Esophagus mucosa (tissue), 1 donor: ENCODE measurements around the gene ATOH8. TPM values are rescaled to one million over a fixed set of nuclear protein-coding genes. Genes with fewer than 3 reads are reported as not detected.
"Not testable (repeated sequence)": the region's sequence is repeated elsewhere in the genome, so short reads cannot be mapped to it uniquely, and the experiment has no call there.

Experiments
- ATAC-seq: fragments of 200-7000 bp; cut with Tn5 transposase; one replicate; pipeline ENCODE4 v1.9.1; 2020
- total RNA-seq: library from RNA; stranded (reverse); gene quantifications from one replicate; pipeline ENCODE4 v1.2.4, GENCODE V29; 2023
- donor health status: DM: yes; HTN: yes; CAD: no.

The ATOH8 gene, protein sequence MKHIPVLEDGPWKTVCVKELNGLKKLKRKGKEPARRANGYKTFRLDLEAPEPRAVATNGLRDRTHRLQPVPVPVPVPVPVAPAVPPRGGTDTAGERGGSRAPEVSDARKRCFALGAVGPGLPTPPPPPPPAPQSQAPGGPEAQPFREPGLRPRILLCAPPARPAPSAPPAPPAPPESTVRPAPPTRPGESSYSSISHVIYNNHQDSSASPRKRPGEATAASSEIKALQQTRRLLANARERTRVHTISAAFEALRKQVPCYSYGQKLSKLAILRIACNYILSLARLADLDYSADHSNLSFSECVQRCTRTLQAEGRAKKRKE
- total RNA-seq: 1.2 TPM

DNA sequence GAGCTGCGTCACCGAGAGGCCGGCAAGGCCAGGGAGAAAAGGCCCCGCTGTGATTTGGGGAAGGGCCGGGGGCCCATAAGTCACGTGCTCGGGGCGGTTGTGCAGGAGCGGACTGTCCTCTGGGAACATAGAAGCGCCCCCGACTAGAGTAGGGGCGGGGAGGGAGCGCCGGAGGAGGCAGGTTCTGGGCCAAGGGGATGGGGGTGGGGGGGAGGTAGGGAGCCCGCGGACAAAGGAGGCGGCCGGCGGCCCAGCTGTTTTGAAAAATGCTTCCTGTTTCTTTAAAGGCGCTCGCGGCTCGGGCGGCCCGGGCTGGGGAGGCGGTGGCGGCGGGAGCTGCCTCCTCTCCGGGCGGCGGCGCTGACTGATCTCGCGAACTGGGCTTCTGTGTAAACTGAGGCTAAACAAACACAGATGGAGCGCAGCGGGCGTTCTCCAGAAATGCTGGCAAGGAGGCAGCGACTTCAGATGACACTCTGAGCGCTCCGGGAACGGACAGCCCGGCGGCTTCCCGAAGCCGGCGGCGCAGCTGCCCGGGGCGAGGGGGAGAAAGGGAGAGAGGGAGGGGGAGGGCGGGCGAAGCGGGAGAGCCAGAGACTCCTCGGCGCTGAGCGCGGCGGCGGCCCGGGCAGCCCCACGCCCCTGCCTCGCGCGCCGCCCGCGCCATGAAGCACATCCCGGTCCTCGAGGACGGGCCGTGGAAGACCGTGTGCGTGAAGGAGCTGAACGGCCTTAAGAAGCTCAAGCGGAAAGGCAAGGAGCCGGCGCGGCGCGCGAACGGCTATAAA lies at the start of gene ATOH8:
Gene ATOH8, plus strand, starts transcription at position 467 of the 788 bp plus-strand sequence. Its CDS starts 199 bp downstream, at position 666.
- ATAC-seq: no peak

DNA sequence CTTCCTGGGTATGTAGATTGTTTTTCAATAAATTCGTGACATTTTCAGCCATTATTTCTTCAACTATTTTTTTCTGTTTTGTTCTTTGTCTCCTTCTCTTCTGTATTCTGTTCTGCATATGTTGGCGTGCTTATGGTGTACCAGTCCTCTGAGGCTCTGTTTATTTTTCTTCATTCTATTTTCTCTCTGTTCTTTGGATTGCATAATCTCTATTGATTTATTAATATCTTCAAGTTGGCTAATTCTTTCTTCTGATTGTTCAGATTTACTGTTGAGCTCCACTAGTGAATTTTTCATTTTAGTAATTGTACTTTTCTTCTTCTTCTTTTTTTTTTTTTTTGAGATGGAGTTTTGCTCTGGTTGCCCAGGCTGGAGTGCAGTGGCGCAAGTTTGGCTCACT lies 49.8 kb upstream of the ATOH8 start:
- ATAC-seq: no peak

DNA sequence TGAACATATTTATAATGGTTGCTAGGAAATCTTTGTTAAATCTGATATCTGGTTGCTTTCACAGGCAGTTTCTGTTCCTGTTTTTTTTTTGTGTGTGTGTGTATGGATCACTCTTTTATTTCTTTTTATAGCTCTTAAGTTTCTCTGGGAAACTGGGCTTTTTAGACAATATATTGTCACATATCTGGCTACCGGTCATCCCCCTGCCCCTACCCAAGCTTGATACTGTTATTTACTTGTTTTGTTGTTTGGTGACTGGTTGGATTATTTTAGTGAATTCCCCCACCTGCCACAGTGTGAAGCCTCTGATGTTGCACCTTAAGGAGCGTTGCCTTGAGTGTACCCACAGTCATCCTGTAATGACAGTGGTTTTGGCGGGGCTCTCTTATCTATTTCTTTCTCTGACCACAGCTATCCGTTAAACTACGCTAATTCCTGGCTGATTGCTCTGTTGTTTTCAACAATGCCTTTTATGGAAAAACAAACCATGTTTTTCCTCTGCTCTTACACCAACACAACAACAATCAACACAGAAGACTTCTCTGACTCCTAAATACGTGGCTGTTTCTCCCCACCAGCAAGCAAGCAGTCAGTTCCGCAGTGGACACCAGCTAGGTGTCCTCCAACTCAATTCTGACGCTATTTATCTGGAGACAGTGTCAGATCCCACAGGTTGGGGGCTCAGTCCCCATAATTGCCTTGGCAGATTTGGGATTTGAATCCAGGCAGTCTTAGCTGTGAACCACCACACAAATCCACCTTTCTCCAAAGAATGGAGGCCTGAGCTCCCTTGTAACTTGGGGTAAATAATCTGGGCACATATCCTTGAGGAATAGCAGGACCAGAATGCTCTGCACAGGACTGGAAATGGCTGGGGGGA lies 48.8 kb upstream of the ATOH8 start:
- ATAC-seq: no peak

DNA sequence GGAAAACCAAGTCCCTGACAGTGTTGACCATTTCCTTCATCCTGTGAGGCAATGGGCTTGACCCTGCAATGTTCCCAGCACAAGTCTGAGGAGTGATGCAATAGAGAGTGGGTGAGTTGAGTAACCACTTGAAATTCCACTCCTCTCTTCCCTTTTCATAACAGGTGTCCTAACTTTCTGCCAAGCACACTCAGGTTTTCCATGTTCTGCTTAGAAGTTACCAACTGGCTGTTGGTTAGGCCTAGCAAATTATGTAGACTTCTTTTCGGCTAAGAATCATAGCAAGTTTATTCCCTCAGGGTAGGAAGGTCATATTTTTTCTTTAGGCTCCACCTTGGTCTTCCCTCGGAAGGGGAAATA lies 48.1 kb upstream of the ATOH8 start:
- ATAC-seq: peak; percentile 65

DNA sequence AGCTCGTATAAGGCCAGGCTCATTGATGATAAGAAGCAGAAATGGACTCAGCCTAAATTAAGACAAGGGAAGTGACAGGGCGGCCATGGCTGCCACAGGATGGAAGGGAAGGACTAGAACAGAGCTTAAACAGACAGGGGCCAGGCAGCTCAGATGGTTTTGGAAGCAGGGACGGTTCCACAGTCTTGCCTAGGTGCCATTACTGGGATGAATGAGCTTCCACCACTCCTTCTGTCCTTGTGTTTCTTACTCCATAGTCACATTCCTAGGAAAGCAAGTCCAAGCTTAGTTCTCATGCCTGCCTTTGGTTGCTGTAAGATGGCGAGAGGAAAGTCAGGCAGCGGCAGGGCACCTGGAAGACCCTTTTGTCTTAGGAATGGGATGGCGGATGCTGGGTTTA lies 47.7 kb upstream of the ATOH8 start:
- ATAC-seq: no peak

DNA sequence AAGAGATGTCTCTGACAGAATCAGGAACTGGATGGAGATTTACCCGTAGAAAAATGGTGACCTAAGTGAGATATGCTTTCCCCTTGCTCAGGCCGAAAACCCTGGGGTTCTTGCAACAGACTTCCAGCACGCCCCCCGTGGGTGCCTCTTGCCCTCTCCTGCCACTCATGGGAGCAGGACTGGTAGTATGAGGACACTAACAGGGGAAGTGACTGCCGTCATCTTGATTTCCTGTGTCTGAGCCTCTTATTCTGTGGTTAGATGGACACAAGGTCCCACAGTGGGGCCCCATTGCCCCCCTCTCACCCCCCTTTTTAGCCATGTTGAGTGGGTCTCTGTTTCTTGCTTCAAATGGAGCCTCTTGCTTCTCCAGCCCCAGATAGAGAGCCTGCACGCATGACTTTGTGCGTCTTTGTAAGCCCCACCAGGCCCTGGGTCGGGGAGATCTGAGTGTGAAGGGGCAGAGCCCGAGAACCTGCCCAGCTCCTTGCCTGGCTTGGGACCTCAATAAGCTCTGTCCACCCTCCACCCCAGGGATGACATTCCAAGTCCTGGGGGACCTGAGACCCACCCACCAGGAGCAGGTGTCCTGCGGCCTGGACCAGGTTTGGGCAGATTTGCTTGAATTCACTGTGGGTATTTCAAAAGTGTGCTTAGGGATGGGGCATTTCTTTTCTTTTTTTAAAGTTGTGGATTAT lies 47.0 kb upstream of the ATOH8 start:
- ATAC-seq: no peak

DNA sequence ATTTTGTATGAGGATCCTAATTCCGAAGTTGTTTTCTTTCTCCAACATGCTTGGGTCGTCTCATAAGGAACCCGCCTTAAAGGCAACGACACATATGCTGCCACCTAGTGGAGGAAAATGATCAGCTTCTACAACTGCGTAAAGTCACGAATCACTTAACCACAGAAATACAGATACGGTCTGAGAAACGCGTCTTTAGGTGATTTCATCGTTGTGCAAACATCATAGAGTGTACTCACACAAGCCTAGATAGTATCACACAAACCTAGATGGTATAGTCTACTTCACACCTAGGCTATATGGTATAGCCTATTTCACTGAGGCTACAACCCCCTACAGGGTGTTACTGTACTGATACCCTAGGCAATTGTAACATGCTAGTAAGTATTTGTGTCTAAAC lies 46.5 kb upstream of the ATOH8 start:
- peak; percentile 70 for ATAC-seq

DNA sequence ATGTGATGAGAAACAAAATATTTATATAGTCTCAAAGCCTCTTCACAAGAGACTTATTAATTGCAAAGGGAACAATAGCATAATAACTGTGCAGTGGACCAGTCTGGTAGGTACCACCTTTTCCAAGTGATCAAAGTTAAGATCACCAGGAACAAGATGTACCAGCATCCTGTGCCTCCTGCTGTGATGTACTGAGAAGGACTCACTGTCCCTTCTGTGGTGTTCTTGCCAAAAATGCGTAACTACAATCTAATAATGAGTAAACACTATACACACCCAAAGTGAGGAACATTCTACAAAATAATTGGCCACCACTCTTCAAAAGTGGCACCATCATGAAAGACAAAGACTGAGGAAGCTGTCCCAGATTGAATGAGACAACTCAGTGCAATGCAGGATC lies 45.1 kb upstream of the ATOH8 start:
- ATAC-seq: no peak

DNA sequence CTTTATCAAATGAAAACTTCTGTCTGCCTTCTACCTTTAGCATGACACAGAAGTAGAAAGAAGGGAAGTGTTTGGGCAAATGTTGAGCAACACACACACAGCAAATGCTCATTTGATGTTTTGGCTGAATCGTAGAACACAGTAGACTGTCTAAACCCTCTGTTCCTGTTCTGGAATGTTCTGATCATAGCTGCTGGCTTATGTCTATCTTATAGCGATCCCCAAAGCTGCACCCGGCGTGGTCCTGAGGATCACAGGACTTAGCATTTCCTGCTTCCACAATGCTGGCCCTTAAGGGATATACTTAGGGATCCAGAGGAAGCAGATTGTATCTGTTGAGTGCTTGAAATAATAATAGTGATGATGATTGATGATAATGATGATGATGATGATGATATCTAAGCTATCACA lies 44.4 kb upstream of the ATOH8 start:
- no peak for ATAC-seq

DNA sequence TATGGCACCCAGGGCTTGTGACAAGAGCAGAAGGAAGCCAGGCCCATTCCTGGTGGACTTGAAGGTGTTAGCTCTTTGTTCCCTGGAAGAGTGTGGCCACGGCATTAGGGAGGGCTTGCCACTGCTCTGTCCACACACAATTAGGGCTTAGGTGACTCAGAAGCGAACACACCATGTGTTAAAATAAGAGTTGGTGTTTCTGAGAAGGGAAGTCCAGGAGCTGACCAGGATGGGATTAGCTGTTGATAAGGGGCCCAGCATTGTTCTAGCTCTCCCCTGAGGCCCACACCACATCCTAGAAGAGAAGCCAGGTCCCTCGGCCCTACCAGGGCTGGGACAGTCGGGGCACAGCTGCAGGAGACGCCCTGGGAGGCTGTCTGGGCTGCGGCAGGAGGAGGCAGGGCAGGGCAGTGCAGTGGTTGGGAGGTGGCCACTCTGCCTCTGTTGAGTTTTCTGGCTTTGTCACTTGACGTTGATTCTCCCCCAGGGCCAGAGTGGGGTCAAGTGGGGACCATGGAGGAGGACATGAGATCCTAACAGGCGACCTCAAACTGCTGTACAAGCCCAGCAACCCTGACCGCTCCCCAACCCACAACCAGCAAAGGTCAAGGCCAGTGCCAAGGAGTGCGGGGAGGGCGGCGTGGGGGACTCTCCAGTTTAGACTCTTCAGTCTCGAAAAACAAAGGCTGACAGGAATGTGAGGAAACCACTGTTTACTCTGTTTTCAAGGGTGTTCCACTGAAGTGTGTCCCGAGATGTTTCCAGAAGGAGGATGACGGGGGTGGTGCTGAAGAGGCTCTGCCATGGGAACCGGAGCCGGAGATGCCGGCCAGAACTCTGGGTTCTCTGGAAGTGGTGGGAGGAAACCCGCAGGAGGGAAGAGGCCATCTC lies 42.9 kb upstream of the ATOH8 start:
- peak; percentile 60 for ATAC-seq

DNA sequence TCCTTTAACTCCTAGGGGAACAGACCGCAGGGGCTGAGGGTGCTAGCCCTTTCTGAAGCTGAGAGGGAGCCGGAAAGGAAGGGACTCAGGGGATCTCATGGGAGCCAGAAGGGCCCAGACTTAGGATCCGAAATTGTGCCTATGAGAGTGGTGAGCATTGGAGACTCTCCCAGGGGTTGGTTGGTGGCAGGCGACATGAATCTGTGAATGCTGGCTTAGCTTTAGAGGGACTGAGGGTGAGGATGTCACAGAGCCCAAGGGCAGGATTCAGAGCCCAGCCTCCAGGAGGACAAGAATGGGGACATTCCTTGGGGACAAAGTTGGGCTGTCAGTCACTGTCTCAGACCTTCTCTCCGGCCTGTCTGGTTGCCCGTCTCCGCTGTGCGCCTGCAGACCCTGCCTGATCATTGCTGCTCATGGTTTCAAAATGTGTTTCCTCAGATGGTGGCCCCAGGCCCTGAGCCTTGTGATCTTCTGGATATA lies 42.2 kb upstream of the ATOH8 start:
- no peak for ATAC-seq

DNA sequence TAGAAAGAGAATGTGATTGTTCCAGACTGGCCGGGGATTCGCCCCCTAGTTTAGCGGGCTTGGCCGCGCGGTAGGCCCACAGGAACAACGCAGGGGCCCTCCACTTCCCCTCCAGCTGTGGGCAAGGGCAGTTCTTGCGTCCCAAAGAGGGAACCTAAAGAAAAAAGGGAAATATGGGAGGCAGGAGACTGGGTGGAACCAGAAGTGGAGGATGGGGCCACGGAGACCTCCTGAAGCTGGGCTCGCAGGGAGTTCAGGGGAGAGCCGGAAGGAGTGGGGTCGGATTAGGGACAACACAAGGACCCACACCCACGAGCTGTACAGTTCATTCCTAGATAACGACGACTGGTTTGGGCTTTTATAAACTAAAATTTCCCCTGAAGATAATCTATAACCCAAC lies 41.5 kb upstream of the ATOH8 start:
- no peak for ATAC-seq

DNA sequence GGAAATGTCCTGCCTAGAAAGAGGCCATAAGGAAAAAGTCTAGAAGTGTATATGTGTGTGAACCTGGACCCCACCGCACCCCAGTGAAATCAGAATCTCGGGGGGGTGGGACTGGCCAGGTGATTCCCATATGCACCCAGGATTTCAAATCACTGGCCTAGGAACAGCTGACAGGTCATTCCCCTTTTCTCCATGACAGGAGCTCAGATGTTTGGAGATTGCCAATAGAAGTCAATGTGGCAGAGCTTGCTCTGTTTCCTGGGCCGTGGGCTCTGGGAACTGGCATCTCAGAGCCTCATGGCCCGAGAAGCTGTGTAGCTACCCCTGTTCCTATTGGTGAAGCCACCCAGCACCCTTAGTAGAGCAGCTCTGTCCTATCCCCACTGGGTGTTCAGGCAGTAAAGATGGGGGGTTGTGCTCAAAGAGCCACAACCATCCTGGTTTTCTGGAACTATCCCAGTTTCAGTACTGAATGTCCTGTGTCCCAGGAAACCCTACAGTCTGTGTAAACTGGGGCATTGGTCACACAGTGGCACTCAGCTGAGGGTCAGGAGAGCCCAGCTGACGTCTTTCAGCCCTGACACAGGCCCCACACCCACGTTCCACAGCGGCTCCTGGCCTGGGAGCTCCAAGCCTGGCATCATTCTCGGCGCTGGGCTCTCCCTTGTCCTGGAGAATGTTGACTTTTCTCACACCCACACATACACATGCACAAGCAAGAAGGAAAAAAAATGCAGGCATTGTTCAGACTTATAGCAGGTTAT lies 40.8 kb upstream of the ATOH8 start:
- no peak for ATAC-seq

DNA sequence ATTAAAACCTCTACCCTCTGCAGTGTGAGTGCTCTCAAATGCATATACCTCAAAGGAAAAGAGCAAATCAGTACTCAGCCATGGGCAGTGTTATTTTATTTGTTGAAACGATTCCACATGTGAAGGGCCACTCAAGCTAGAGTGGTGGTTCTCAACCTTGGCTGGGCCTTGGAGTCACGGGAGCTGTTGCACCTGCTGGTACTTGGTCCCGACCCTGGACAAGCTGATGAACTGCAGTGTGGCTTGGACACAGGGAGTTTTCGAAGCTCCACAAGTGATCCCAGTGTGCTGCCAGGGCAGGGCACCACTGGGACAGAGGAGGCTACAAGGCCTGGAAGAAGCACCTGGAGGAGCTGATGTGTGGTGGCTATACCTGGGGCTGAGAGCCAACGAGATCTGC lies 40.0 kb upstream of the ATOH8 start:
- no peak for ATAC-seq

DNA sequence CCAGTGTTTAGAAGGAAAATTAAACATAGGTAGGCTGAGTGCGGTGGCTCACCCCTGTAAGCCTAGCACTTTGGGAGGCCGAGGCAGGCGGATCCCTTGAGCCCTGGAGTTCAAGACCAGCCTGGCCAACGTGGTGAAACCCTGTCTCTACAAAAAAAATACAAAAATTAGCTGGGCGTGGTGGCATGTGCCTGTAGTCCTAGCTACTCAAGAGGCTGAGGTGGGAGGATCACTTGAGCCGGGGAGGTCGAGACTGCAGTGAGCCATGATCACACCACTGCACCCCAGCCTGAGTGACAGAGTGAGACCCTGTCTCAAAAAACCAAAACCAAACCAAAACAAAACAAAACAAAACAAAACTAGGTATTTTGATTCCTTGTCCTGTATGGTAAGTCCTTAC lies 39.4 kb upstream of the ATOH8 start:
- ATAC-seq: not testable (repeated sequence)

DNA sequence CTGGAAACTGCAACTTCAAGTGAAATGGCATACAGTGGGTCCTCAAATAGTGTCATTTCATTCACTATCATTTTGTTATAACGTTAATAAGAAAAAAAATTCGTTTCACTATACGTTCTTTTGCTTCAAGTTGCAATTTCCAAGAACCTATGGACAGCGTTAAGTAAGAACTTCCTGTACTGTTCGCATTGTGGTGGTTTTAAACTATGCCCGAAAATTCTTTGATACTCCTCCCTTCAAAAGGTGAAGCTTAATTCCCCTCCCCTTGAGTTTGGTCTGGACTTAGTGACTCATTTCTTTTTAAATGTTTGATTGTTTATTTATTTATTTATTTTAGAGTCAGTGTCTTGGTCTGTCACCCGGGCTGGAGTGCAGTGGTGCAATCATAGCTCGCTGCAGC lies 39.0 kb upstream of the ATOH8 start:
- ATAC-seq: no peak

DNA sequence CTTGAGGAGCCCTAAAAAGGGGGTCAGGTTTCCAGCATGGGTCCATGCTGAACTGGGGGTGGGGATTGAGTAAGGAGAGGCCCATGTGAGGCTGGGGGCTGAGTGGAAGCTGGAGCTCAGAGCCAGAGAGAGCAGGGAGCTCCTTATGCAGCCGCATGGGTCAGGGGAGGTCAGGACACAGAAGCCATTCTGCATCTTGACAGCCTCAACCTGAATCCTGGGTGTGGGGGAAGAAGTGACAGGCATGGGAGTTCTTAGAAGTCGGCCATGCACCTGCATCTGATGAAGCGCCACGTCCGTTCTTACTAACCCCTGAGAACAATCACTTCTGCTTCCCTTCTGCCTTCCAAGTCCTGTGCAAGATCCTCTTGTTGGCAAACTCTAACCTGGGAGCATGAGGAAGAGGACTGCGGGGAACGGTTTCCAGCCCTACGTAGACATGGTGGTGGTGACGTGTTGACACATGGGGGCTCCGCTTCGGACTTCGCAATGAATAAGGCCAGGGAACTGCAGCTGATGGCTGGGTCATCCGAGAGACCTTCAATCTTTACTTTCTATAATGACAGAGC lies 37.4 kb upstream of the ATOH8 start:
- ATAC-seq: no peak

DNA sequence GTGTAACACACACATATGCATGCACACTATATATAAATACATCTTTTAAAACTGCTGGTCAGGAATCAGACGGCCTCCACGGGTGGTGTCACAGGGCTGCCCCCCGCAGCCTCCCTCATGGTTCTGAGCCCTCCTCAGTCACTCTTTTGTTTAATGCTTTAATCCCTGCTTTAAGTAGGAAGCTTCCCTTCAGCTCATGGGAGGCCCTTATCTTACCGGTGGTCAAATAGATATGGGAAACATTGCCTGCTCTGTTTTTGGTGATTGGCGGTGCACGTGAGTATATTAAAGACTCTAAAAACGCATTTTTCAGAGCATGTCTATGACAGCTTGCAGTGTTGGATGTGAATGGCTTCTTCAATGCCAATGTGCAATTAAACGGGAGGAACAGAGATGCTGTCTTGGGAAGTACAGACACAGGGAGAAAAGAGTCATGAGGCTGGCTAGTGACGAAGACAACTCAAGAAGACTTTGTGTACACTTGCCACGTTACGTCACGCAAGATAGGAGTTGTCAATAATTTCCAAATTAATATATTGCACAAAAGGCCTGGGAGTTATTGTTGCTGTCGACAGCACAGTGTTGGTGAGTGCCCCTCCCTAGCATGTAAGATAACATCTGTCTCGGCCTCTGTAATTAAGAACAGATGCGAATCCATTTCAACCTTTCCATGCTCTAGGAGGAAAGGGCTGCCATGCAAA lies 36.3 kb upstream of the ATOH8 start:
- no peak for ATAC-seq

DNA sequence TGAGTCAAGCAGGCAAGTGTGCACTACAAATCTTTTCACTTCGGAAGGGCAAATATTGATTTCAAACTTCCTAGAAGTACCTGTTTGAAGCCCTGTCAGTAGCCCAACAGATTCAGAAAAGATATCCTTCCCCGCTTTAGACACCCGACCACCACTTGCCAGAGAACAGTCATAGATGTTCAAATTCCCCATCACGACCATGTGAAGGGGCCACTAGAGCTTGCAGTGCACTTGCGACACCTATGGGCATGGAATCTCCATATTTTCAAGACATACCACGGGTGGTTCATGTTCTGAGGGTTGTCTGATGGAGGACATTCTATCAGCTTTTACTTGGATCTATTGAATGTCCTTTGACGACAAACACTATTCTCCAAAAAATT lies 35.8 kb upstream of the ATOH8 start:
- no peak for ATAC-seq
